ENCODE measurements around the gene RFC2. TPM values are rescaled to one million over a fixed set of nuclear protein-coding genes. Genes with fewer than 3 reads are reported as not detected.
"Not testable (repeated sequence)": the region's sequence is repeated elsewhere in the genome, so short reads cannot be mapped to it uniquely, and the experiment has no call there.

Gene RFC2
- total RNA-seq, 4 donors from 2014 or later: 4.9 to 31.4 (median 19.2) TPM

- no peak overlapping the region for H3K4me3 ChIP-seq
- intact Hi-C loops (cut with DNase I; ENCODE audit: low total_unique reads): no loop called here
- H3K36me3 ChIP-seq: no peaks in the 10 kb centered on the region
- no peaks in the 10 kb centered on the region for H3K27me3 ChIP-seq
- TF ChIP-seq POLR2A (IDR thresholded peaks at IDR 0.05): no peak
- no peak for TF ChIP-seq CTCF (IDR thresholded peaks at IDR 0.05)
- no peaks in the 10 kb centered on the region for H3K4me1 ChIP-seq
- H3K9me3 ChIP-seq: no peaks in the 10 kb centered on the region
- no peak for DNase-seq
- H3K27ac ChIP-seq: no peak overlapping the region
These were observed 8.6 kb upstream of the RFC2 start for GRCh38 chr7:74262639-74263398.

GRCh38 chr7:74258639-74259038 is 4.4 kb upstream of the RFC2 start:
- DNase-seq: no peak
- H3K9me3 ChIP-seq: no peaks in the 10 kb centered on the region
- H3K36me3 ChIP-seq: no peaks in the 10 kb centered on the region
- no peaks in the 10 kb centered on the region for H3K4me1 ChIP-seq
- H3K27ac ChIP-seq: no peak overlapping the region
- no peaks in the 10 kb centered on the region for H3K27me3 ChIP-seq
- no peak overlapping the region for H3K4me3 ChIP-seq
- TF ChIP-seq CTCF (IDR thresholded peaks at IDR 0.05) (no peak), POLR2A (IDR thresholded peaks at IDR 0.05) (no peak)
- intact Hi-C loops (cut with DNase I; ENCODE audit: low total_unique reads): no loop called here

- peak in 1 of 2 donors; percentile 34 for DNase-seq
- TF ChIP-seq POLR2A (IDR thresholded peaks at IDR 0.05) (no peak), CTCF (IDR thresholded peaks at IDR 0.05) (no peak)
These were observed 2.6 kb upstream of the RFC2 start for GRCh38 chr7:74256491-74257408.

GRCh38 chr7:74255461-74255860 is 1.3 kb upstream of the RFC2 start:
- H3K4me1 ChIP-seq; H3K4me3 ChIP-seq; H3K27me3 ChIP-seq; H3K36me3 ChIP-seq; intact Hi-C loops (cut with DNase I; ENCODE audit: low total_unique reads); H3K9me3 ChIP-seq; DNase-seq: not testable (repeated sequence)
- peak overlapping the region in 1 of 2 donors; percentile 88 for H3K27ac ChIP-seq

More at GRCh38 chr7:74256491-74257408, 2.6 kb upstream of the RFC2 start:
- H3K27me3 ChIP-seq: no peaks in the 10 kb centered on the region
- peaks cover 0 to 8% of the 10 kb centered on the region in 2 donors for H3K4me1 ChIP-seq
- intact Hi-C loops (cut with DNase I; ENCODE audit: low total_unique reads): no loop called here
- no peaks in the 10 kb centered on the region for H3K9me3 ChIP-seq
- H3K27ac ChIP-seq: peak overlapping the region in 1 of 2 donors; percentile 57
- no peaks in the 10 kb centered on the region for H3K36me3 ChIP-seq
- H3K4me3 ChIP-seq: no peak overlapping the region

- Histone ChIP-seq H3K27me3 (no peaks in the 10 kb centered on the region), H3K4me3 (peak overlapping the region; percentile 79 to 80), H3K9me3 (no peaks in the 10 kb centered on the region), H3K36me3 (no peaks in the 10 kb centered on the region), H3K4me1 (peaks cover 0 to 8% of the 10 kb centered on the region in 2 donors), H3K27ac (peak overlapping the region; percentile 88 to 92)
- intact Hi-C loops (cut with DNase I; ENCODE audit: low total_unique reads): no loop called here
- TF ChIP-seq POLR2A (IDR thresholded peaks at IDR 0.05) (no peak), CTCF (IDR thresholded peaks at IDR 0.05) (no peak)
- no peak for DNase-seq
These were observed 720 bp upstream of the RFC2 start for GRCh38 chr7:74254858-74255379.
